Smooth muscle cell of the brain vasculature (primary cell): ENCODE results near the gene EXD3.

Source experiments
- DNase-seq: peaks from one replicate; pipeline ENCODE4 v3.0.0-alpha.2; 2012; ENCODE audit warnings: low read depth, low spot score

Gene EXD3

GRCh38 chr9:137447722-137448601 is 25.0 kb upstream of the EXD3 start:
- DNase-seq, result no peak

- DNase-seq, result no peak
These were observed 24.0 kb upstream of the EXD3 start for GRCh38 chr9:137446851-137447471.

- no peak for DNase-seq
These were observed 23.0 kb upstream of the EXD3 start for GRCh38 chr9:137445930-137446431.

GRCh38 chr9:137445275-137445807 is 22.4 kb upstream of the EXD3 start:
- DNase-seq, result no peak

DNA sequence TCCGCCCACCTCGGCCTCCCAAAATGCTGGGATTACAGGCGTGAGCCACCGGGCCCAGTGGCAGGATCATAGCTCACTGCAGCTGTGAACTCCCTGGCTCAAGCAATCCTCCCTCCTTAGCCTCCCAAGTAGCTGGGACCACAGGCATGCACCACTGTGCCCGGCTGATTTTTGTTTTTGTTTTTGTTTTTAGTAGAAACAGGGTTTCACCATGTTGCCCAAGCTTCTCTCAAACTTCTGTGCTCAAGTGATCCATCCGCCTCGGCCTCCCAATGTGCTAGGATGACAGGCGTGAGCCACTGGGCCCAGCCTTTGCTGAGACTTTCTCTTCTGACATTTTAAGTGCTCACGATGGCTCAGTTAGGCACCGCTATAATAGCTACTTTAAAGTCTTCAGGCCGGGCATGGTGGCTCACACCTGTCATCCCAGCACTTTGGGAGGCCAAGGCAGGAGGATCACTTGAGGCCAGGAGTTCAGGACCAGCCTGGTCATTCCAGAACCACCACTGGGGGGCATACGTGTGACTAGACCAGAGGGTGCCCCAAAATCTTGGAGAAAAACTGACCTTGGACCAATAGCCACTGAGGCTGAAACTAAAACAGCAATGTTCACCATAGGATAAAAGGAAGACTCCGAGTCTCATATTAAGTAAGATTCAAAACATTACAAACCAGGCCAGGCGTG is 21.3 kb upstream of the EXD3 start:
- DNase-seq, result no peak

- no peak for DNase-seq
These were observed 19.0 kb upstream of the EXD3 start for GRCh38 chr9:137441935-137442321.

- no peak for DNase-seq
These were observed 18.4 kb upstream of the EXD3 start, which contains the start of gene ENTPD8 for GRCh38 chr9:137441289-137441934. Gene ENTPD8, minus strand, starts transcription at chr9:137441357. Its CDS starts 3,072 bp downstream, at chr9:137438285.

DNA sequence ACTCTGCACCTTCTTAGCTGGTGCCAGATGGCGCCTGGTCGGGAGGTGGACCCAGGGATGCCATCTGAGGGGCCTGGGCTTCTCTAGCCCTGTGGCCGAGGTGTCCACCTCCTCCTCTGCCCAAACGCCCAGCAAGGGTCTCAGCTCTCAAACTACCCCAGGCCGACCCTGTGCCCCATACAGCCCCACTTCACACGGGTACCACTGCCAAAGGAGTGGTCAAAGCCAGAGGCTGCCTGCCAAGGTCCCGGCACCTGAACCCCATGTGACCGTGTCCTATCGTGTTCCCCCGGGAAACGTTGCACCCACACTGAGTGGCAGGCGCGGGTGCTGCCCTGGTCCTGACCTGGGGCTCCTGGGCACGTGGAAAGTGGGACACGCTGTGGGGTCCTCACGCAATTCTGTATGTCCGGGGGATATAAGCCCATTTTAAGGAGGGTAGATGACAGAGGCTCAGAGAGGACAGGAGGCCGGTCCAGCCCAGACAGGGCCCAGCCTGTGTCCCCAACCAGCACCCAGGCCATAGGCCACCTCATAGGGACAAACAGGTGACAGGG is 16.3 kb upstream of the EXD3 start:
- no peak for DNase-seq

- DNase-seq, result no peak
These were observed 15.7 kb upstream of the EXD3 start for GRCh38 chr9:137438591-137439157.

DNA sequence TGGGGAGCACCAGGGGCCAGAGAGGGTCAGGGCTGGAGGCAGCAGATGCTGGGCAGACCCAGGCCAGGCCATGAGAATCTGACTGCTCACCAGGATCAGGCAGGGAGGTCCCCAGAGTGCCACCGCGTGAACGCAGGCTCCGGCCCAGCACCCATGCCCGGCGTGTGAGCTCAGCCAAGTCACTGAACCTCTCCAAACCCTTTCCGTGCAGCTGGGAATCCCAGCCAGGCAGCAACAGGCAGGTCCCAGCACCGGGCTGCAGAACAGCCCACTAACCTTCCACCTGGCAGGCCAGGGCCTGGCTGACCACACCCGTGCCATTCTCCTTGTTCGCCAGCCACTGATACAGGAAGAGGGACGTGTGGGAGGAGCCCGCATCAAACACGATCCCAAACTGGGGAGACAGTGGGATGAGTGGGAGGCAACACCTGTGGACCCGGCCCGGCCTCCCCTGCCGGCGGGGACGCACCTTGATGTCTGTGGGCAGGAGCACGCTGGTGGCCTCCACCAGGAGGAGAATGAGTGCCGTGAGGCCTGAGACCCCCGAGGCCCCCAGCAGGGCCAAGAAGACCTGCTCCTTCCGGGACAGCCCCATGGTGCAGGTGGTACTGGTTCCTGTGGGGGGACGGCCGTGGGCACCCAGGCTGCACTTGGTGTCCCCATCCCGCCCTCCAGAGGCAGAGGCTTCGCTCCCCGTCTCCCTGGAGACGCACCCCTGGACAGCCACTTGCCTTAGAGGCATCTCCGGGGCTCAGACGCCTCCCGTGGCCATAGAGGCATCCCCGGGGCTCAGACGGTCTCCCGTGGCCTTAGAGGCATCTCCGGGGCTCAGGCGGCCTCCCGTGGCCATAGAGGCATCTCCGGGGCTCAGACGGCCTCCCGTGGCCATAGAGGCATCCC is 15.0 kb upstream of the EXD3 start:
- DNase-seq, result no peak

DNA sequence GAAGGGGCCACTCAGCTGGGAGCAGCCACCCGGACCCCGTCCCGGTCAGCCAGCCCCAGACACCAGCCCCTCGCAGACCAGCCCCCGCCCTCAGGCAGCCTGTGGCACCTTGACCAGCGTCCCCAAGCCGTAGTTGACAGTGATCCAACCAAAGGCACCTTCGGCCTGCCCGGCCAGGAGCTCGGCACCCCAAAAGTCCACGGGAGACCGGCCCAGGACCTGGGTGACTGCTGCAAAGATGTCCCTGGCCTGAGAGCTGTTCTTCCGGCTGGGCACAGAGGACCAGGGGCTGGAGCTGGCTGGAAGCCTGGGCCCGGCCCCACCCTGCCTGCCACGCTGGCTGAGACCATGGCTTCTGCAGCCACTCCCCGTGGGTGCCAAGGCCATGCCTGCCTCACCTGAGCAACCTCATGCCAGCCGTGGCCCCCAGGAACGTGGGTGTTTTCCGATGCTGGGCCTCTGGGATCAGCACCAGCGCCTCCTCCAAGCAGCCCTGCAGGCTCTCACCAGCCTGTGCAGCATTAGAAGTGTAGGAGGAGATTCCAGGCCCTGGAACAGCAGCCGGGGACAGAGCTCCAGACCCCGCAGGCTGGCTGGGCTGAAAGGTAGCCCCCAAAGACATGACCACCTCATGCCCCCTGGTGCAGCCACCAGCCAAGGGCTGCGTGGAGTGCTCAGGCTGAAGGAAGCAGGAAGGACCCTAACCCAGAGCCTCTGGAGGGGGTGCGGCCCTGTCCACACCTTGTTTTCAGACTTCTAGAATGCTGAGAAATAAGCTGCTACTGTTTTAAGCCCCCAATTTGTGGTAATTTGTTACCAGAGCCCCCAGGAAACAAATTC is 14.0 kb upstream of the EXD3 start:
- no peak for DNase-seq

GRCh38 chr9:137435980-137436760 is 13.2 kb upstream of the EXD3 start:
- no peak for DNase-seq

DNA sequence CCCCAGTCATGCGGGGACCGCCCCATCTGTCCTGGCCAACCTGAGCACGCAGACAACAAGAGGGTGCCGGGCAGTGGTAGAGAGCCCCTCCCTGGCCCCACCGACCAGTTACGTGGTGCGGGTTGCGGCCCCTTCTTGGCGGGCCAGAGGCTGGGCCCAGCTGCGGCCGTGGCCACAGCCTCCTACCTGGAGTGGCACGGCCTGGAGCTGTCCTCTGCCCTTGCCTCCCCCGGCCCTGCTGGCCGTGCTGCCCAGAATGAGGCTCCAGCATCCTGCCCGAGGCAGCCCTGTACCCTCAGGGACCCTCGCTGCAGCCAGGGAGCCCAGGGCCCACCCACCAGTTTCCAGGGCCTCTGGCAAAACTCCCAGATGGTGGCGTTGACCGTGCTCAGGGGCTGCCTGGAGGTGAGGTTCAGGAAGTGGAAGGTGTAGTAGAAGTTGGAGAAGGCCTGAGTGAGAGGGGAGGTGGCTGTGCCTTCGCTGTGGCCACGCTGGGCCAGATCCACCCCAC is 12.5 kb upstream of the EXD3 start:
- no peak for DNase-seq

DNA sequence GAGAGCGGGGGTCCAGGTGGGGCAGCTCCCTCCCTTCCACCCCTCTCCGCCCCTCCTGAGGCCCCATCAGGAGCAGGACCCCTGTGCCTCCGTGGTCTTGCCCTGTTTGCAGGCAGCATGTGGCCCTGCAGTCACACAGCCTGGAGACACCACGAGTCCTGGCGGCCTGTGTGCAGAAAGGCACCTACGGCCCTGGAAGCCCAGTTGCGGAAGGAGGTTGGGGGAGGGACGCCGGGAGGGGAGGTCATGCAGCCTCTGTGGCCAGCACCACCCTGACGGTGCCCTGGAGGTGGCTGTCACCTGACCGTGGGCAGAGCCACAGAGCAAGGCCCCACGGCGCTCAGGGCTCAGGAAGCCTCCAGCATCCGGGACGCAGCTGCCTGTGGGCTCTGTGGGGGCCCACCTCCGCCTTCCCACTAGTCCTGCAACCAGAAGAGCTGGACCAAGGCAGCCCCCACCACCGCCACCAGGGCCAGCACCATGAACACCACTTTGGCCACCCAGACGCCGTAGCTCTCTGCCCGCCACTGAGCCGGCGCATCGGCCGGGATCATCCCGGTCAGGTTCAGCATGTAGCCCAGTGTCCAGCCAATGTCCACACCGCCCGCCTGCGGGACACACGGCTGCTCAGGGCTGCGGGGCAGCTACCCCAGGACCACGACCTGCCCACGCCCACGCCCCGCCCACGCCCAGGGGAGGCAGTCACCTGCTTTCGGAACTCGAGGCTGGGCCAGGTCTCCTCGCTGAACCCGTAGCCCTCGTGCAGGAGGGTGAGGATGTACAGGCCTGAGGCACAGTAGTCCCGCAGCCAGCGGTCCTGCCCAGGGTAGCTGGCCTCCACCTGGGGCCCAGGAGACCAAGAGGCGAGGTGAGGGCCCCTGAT is 11.8 kb upstream of the EXD3 start:
- DNase-seq, result no peak

GRCh38 chr9:137433916-137434431 is 11.0 kb upstream of the EXD3 start:
- DNase-seq, result no peak

DNA sequence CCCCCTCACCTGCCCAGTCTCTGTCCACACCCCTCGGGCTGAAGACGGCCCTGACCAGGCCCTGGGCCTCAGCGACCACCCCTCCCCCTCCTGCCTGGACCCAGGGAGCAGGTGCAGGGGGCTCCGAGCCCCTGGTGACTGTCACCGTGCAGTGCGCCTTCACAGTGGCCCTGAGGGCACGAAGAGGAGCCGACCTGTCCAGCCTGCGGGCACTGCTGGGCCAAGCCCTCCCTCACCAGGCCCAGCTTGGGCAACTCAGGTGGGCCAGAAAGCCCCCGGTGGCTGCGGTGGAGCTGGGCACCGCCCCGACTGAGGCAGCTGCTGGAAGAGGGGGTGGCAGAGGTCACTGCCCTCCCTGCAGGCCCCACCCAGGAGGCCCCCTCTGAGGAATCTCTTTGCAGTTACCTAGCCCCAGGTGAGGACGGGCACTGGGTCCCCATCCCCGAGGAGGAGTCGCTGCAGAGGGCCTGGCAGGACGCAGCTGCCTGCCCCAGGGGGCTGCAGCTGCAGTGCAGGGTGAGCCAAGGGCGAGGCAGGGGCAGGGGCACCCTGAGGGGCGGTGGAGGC is 10.5 kb upstream of the EXD3 start:
- DNase-seq, result no peak
